Amniotic epithelial cell (primary cell): ENCODE data around the gene CACNA1A.
"Not testable (repeated sequence)": the region's sequence is repeated elsewhere in the genome, so short reads cannot be mapped to it uniquely, and the experiment has no call there.

Experiments used
- DNase-seq: peaks from one replicate; pipeline ENCODE4 v3.0.0-alpha.2; 2010; ENCODE audit warnings: low read depth

The CACNA1A gene

GRCh38 chr19:13427273-13428051, 78.8 kb downstream of the CACNA1A start:
- DNase-seq = no peak

GRCh38 chr19:13425875-13426274, 80.4 kb downstream of the CACNA1A start:
- not testable (repeated sequence) for DNase-seq

GRCh38 chr19:13425151-13425550, 81.1 kb downstream of the CACNA1A start:
- no peak for DNase-seq

GRCh38 chr19:13420780-13421179, 85.5 kb downstream of the CACNA1A start:
- DNase-seq = no peak

DNA sequence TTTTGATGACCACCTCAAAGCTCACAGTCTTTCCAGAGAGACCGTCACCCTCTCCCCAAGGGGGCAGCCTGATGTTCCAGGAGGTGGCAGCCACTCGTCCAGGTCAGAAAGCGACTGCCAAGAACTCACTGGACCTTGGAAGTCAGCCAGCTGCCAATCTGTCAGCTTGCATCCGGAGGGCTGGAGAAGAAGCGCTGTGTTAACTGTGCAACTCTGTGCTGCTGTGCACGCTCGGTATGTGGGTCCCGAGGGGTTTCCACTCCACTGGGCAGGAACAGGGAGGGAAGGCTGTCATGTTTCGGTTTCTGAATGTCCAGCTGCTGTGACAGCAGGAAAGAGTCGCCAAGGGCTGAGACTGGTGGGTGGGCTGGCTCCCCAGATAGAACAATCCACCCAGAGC, 89.2 kb downstream of the CACNA1A start:
- no peak for DNase-seq

DNA sequence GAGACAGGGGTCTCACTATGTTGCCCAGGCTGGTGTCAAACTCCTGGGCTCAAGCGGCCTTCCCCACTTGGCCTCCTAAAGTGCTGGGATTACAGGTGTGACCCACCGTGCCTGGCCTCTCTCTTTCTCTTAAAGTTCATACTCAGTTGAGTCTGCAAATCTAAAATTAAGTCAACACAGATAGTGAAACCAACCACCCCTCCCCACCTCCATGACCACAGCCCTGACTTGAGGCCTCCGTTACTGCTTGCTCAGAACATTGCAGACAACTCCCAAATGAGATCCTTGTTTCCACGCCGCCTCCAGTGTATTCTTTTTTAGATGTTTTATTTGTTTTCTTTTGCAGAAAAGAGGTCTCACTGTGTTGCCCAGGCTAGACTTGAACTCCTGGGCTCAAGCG, 94.4 kb downstream of the CACNA1A start:
- DNase-seq = no peak

DNA sequence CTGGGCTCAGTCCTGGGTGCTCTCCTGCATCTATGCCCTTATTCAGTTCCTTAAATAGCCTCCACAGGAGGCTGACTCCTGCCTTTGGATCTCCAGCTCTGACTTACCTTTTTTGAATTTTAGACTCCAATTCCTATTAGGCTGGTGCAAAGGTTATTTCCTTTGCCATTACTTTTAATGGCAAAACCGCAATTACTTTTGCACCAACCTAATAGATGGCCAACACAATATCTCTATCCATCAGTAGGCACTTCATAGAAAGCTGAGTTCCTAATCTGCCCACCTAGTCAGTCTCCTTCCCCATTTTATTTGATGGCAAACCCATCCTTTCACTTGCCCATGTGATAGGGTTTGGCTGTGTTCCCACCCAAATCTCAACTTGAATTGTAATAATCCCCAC, 95.3 kb downstream of the CACNA1A start:
- DNase-seq = no peak

DNA sequence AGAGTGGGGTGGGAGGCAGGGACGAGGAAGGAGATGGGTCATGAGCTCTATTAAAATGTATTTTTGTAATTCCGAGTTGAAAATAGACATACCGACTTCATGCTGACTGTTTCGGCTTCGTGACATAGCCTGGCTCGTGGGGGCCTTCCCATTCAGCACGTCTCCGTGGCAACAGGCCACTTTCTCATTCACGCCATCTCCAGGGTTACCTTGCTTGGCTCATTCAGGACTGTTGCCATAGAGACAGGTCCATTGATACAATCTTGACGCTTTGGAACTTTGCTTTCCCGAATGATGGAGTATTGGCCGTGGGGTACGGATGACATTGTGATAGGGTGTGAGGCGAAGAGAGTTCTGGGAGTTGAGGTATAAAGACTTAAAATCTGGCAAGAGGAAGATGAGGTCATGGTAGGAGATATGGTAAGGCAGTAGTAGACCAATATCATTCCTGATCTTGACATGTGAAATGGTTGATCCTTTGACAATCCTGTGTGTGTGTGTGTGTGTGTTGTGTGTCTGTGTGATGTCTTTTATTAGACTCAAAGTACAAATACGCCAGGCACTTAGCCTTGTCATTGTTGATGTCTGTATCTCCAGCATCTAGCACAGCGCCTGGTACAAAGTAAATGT, 97.3 kb downstream of the CACNA1A start:
- DNase-seq = no peak

- DNase-seq = no peak
These were observed 102.0 kb downstream of the CACNA1A start for GRCh38 chr19:13404236-13404635.

- DNase-seq = peak; percentile 15
These were observed 104.9 kb downstream of the CACNA1A start for GRCh38 chr19:13401388-13401787.

GRCh38 chr19:13400296-13400695, 106.0 kb downstream of the CACNA1A start:
- no peak for DNase-seq

- no peak for DNase-seq
These were observed 106.5 kb downstream of the CACNA1A start for GRCh38 chr19:13399746-13400145.

GRCh38 chr19:13398780-13399726, 107.2 kb downstream of the CACNA1A start:
- DNase-seq = peak; percentile 33

DNA sequence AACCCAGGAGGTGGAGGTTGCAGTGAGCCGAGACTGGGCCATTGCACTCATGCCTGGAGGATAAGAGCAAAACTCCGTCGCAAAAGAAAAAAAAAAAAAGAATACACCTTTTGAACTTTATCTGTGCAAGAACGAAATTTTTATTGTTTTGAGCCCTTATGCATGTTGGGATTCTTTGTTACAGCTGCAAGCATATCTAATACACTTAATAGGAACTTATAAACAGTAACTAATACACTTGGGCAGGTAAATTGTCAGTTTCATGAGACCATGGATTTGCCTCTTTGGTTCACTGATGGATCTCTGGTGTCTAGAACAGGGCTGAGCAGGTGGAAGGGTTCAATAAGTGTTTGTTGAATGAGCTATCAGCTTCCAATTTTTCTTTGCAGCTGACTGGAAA, 108.1 kb downstream of the CACNA1A start:
- DNase-seq = no peak

GRCh38 chr19:13396250-13397080, 109.8 kb downstream of the CACNA1A start:
- DNase-seq = peak; percentile 46

DNA sequence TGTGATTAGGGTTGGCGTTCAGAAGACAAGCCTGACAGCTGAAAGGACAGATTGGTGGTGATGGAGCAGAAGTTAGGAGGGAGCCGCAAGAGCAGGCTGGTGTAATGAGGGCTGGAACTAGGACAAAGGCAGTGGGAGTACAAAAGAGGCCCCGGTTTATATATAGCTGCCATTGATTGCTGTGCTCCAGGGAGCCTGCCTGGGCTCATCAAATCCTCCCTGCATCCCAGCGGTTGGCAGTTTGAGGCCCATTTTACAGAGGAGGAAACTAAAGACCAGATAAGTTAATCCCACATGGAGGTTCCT, 123.7 kb downstream of the CACNA1A start:
- no peak for DNase-seq

- DNase-seq = peak; percentile 9
These were observed 124.2 kb downstream of the CACNA1A start for GRCh38 chr19:13381827-13382632.

GRCh38 chr19:13376537-13376936, 129.7 kb downstream of the CACNA1A start:
- no peak for DNase-seq

- no peak for DNase-seq
These were observed 132.7 kb downstream of the CACNA1A start for GRCh38 chr19:13373599-13373998.

DNA sequence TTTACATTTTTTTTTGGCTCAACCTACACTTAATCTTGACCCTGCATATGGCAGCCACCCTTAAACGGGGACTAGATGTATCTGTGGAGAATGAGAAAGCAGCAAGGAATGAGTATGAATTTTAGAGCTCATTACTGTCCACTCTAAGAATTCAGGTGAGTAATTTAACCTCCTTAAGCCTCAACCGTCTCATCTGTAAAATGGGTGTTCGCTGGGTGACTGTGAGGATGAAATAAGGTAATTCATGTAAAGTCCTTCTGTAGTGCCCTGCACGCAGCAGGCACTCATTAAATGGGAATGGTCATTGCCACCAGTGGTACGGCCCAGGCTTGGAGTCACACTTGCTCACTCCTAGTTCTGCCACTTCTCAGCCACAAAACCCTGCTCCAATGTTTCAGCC, 135.3 kb downstream of the CACNA1A start:
- DNase-seq = no peak

DNA sequence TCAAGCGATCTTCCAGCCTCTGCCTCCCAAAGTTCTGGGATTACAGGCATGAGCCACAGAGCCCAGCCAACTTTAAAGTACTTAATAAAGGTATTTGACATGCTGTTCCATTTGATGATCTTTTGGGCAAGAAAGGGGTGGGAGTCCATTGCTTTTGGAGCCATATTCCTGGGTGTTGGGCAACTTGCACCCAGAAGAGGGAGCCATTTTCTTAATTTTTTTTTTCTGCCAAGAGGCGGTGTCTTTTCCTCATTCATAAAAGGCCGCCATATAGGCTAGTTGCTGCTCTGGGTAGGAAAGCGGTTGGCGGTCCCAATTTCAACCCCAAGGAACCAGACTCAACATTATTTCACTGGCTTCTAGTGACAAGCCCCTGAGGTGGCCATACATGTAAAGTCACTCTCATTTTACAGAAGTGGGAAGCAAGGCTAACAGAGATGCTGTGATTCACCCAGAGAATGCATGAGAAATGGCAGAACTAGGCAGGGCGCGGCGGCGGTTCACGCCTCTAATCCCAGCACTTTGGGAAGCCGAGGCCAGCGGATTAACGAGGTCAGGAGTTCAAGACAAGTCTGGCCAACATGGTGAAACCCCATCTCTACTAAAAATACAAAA, 139.6 kb downstream of the CACNA1A start:
- DNase-seq = peak; percentile 1
